Astrocyte (in vitro differentiated cells and primary cell): ENCODE data around the gene ERICH6. TPM values are rescaled to one million over a fixed set of nuclear protein-coding genes. Genes with fewer than 3 reads are reported as not detected.

Experiments used
- DNase-seq: peaks from one replicate; pipeline ENCODE4 v3.0.0-alpha.2; 2010; ENCODE audit warnings: low read depth
- FAIRE-seq: peaks from 2 replicates; lab custom pipeline; 2011; peaks lifted over from hg19 to GRCh38; lab: Jason Lieb, UNC
- H2AFZ ChIP-seq: 2 replicates; pipeline ENCODE4 v1.6.0; 2012; ENCODE audit warnings: low read depth, low read length, inconsistent platforms
- H3K27ac ChIP-seq: 2 replicates; pipeline ENCODE4 v1.5.1; 2011; ENCODE audit warnings: low read depth, low read length, inconsistent platforms
- H3K27me3 ChIP-seq: 2 replicates; pipeline ENCODE4 v1.6.0; 2011; ENCODE audit warnings: low read length, inconsistent platforms; ENCODE audit not compliant: insufficient read depth
- H3K36me3 ChIP-seq: 2 replicates; pipeline ENCODE4 v1.5.1; 2011; ENCODE audit warnings: low read length, inconsistent platforms; ENCODE audit not compliant: insufficient read depth
- H3K4me1 ChIP-seq: 2 replicates; pipeline ENCODE4 v1.5.1; 2011; ENCODE audit warnings: low read length, inconsistent platforms; ENCODE audit not compliant: insufficient read depth
- H3K4me2 ChIP-seq: 2 replicates; pipeline ENCODE4 v1.6.0; 2012; ENCODE audit warnings: low read length, inconsistent platforms
- H3K4me3 ChIP-seq: 2 replicates; pipeline ENCODE4 v1.5.1; 2011; ENCODE audit warnings: low read depth, mild to moderate bottlenecking, low read length, inconsistent platforms; ENCODE audit not compliant: insufficient read depth
- H3K79me2 ChIP-seq: 2 replicates; pipeline ENCODE4 v1.6.0; 2012; ENCODE audit warnings: mild to moderate bottlenecking, low read length, inconsistent platforms; ENCODE audit not compliant: insufficient read depth
- H3K9ac ChIP-seq: 2 replicates; pipeline ENCODE4 v1.6.0; 2012; ENCODE audit warnings: mild to moderate bottlenecking, low read length, inconsistent platforms
- H3K9me3 ChIP-seq: 2 replicates; pipeline ENCODE4 v1.5.1; 2012; ENCODE audit warnings: low read depth, mild to moderate bottlenecking, low read length, inconsistent platforms; ENCODE audit not compliant: insufficient read depth
- H4K20me1 ChIP-seq: 2 replicates; pipeline ENCODE4 v1.6.0; 2012; ENCODE audit warnings: low read length, inconsistent platforms; ENCODE audit not compliant: insufficient read depth
- H3K27ac Mint-ChIP-seq: one replicate; pipeline ENCODE4 v1.8.0; 2021; ENCODE audit warnings: mild to moderate bottlenecking, mixed read lengths; ENCODE audit not compliant: unreplicated experiment
- H3K27me3 Mint-ChIP-seq: one replicate; pipeline ENCODE4 v1.8.0; 2021; ENCODE audit warnings: low read depth, mixed read lengths; ENCODE audit not compliant: unreplicated experiment
- H3K36me3 Mint-ChIP-seq: one replicate; pipeline ENCODE4 v1.8.0; 2021; ENCODE audit warnings: low read depth, mixed read lengths; ENCODE audit not compliant: unreplicated experiment
- H3K4me1 Mint-ChIP-seq: one replicate; pipeline ENCODE4 v1.8.0; 2021; ENCODE audit warnings: low read depth, mixed read lengths; ENCODE audit not compliant: unreplicated experiment
- H3K4me3 Mint-ChIP-seq: one replicate; pipeline ENCODE4 v1.8.0; 2021; ENCODE audit warnings: mild to moderate bottlenecking, moderate library complexity, mixed read lengths; ENCODE audit not compliant: unreplicated experiment
- H3K9me3 Mint-ChIP-seq: one replicate; pipeline ENCODE4 v1.8.0; 2021; ENCODE audit warnings: mild to moderate bottlenecking, mixed read lengths; ENCODE audit not compliant: unreplicated experiment
- EZH2 ChIP-seq: IDR thresholded peaks from 2 replicates; pipeline ENCODE4 v1.6.1; 2012; ENCODE audit warnings: mild to moderate bottlenecking, low read length, inconsistent platforms; ENCODE audit not compliant: insufficient read depth
- total RNA-seq: library from RNA; stranded (reverse); gene quantifications from 2 replicates; pipeline ENCODE4 v1.2.1, GENCODE V29; 2021
- TF ChIP-seq, protein P1 (sequence below): IDR thresholded peaks from 2 replicates; pipeline ENCODE4 v1.5.1; 2011; ENCODE audit warnings: low read depth, mild to moderate bottlenecking, inconsistent platforms, low read length, moderate library complexity; ENCODE audit not compliant: insufficient read depth

ERICH6 gene
- total RNA-seq, 1 donor from 2014 or later = 0.09 TPM

DNA sequence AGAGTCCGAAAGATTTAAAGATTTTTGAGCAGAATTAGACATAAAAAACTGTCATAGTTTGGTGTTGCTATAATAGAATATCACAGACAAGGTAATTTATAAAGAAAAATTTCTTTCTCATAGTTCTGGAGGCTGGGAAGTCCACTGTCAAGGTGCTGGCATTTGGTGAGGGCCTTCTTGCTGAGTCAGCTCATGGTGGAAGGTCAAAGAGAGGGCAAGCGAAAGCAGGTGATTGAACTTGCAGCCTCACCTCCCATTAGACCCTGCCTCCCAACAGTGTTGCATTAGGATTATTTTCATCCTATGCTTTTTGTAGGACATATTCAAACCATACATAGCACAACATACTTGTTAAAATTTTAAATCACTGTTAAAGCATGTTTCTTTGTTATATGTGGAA lies 90.7 kb downstream of the ERICH6 start:
- FAIRE-seq = no peak
- H3K27ac Mint-ChIP-seq = no peak overlapping the region
- Histone ChIP-seq H3K27me3 (no peaks in the 10 kb centered on the region), H3K9ac (no peak overlapping the region), H3K4me2 (no peak overlapping the region), H3K4me1 (no peaks in the 10 kb centered on the region), H2AFZ (no peak overlapping the region), H3K4me3 (no peak overlapping the region), H3K79me2 (peaks cover 81% of the 10 kb centered on the region), H3K9me3 (no peaks in the 10 kb centered on the region), H3K27ac (no peak overlapping the region), H4K20me1 (peaks cover 78% of the 10 kb centered on the region), H3K36me3 (peaks cover 11% of the 10 kb centered on the region)
- H3K27me3 Mint-ChIP-seq = no peaks in the 10 kb centered on the region
- H3K9me3 Mint-ChIP-seq = no peaks in the 10 kb centered on the region
- no peak overlapping the region for H3K4me3 Mint-ChIP-seq
- H3K36me3 Mint-ChIP-seq = peaks cover 2% of the 10 kb centered on the region
- DNase-seq = no peak
- TF ChIP-seq EZH2 = no peak
- TF ChIP-seq, protein P1, sequence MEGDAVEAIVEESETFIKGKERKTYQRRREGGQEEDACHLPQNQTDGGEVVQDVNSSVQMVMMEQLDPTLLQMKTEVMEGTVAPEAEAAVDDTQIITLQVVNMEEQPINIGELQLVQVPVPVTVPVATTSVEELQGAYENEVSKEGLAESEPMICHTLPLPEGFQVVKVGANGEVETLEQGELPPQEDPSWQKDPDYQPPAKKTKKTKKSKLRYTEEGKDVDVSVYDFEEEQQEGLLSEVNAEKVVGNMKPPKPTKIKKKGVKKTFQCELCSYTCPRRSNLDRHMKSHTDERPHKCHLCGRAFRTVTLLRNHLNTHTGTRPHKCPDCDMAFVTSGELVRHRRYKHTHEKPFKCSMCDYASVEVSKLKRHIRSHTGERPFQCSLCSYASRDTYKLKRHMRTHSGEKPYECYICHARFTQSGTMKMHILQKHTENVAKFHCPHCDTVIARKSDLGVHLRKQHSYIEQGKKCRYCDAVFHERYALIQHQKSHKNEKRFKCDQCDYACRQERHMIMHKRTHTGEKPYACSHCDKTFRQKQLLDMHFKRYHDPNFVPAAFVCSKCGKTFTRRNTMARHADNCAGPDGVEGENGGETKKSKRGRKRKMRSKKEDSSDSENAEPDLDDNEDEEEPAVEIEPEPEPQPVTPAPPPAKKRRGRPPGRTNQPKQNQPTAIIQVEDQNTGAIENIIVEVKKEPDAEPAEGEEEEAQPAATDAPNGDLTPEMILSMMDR = no peak
- peaks cover 5% of the 10 kb centered on the region for H3K4me1 Mint-ChIP-seq

DNA sequence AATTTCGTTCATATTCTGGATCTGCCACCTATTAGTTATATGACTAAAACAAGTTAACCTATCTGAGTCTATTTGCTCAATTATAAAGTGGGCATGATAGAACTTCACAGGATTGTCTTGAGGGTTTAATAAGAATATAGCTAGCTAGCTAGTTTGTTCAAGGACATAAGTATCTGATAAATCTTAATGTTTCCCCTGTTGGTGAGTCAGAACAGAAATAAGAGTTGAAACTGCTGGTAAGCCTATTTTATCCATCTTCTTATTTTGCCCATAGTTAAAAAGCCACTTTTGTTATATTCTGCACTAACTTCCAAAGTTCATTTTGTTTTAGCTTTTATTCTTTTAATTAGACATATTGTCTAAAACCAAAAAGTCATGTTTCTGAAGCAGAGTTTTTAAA lies 91.2 kb downstream of the ERICH6 start:
- Mint-ChIP-seq H3K9me3 (no peaks in the 10 kb centered on the region), H3K27ac (no peak overlapping the region), H3K36me3 (peaks cover 2% of the 10 kb centered on the region), H3K4me1 (peaks cover 5% of the 10 kb centered on the region), H3K4me3 (no peak overlapping the region), H3K27me3 (no peaks in the 10 kb centered on the region)
- Histone ChIP-seq H3K27ac (no peak overlapping the region), H3K4me3 (no peak overlapping the region), H3K79me2 (peaks cover 81% of the 10 kb centered on the region), H3K27me3 (no peaks in the 10 kb centered on the region), H3K4me1 (peaks cover 1% of the 10 kb centered on the region), H3K9me3 (no peaks in the 10 kb centered on the region), H2AFZ (no peak overlapping the region), H3K9ac (no peak overlapping the region), H4K20me1 (peaks cover 78% of the 10 kb centered on the region), H3K36me3 (peaks cover 9% of the 10 kb centered on the region), H3K4me2 (no peak overlapping the region)
- TF ChIP-seq, protein P1 = no peak
- TF ChIP-seq EZH2 = no peak
- FAIRE-seq = no peak
- no peak for DNase-seq

DNA sequence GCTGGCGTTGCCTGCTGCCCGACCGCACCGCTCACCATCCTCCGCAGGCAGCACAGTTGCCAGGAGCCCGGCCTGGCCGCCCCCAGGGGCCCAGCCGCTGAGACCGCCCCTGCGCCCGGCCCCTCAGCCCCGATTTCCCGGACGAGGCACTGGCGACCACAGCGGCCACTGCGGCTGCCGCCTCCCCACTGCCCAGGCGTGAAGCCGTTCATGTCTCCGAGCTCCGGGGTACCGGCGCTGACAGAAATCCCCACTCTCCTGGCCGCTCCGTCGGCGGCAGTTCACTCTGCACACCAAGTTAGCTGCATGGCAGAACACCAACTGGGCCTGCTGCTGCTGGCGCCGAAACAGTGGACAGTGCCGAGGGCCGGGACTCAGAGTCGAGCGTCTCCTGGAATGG lies 92.1 kb downstream of the ERICH6 start:
- Mint-ChIP-seq H3K4me1 (peaks cover 5% of the 10 kb centered on the region), H3K36me3 (peaks cover 4% of the 10 kb centered on the region), H3K27me3 (no peaks in the 10 kb centered on the region), H3K4me3 (no peak overlapping the region), H3K9me3 (no peaks in the 10 kb centered on the region), H3K27ac (no peak overlapping the region)
- no peak overlapping the region for H3K9ac ChIP-seq
- H3K79me2 ChIP-seq = peaks cover 81% of the 10 kb centered on the region
- H3K4me1 ChIP-seq = peaks cover 3% of the 10 kb centered on the region
- H4K20me1 ChIP-seq = peaks cover 78% of the 10 kb centered on the region
- H3K27me3 ChIP-seq = no peaks in the 10 kb centered on the region
- no peaks in the 10 kb centered on the region for H3K9me3 ChIP-seq
- H3K4me2 ChIP-seq = no peak overlapping the region
- H3K4me3 ChIP-seq = no peak overlapping the region
- no peak for DNase-seq
- H3K36me3 ChIP-seq = peaks cover 9% of the 10 kb centered on the region
- no peak overlapping the region for H3K27ac ChIP-seq
- no peak overlapping the region for H2AFZ ChIP-seq
- no peak for FAIRE-seq
- TF ChIP-seq EZH2 = no peak
- TF ChIP-seq, protein P1 = no peak
